HepG2 (cell line): ENCODE results near the gene SAMD4A. TPM values are rescaled to one million over a fixed set of nuclear protein-coding genes. Genes with fewer than 3 reads are reported as not detected.

ENCODE experiments used
- ATAC-seq: fragments of 200-7000 bp; cut with Tn5 transposase; 3 replicates; pipeline ENCODE4 v1.9.1; 2020; ENCODE audit warnings: mild to moderate bottlenecking, moderate library complexity
- BruUV-seq: library from RNA; stranded (reverse); fragments of 400-500 nt; replicated peaks from 2 replicates; lab custom pipeline; 2021; lab: Mats Ljungman, UMichigan
- CTCF ChIA-PET: fragments of 300-600 bp; formaldehyde crosslinking; extraction: SDS; loops from one replicate; lab custom pipeline; 2021; ENCODE audit warnings: low total read pairs, inconsistent platforms, low intra/inter-chr PET ratio; lab: Yijun Ruan, JAX
- POLR2A ChIA-PET: fragments of 350-600 bp; sonication (Branson Sonifier 250); formaldehyde crosslinking; loops from one replicate; lab custom pipeline; 2020; ENCODE audit warnings: antibody characterized with exemption, inconsistent platforms; lab: Yijun Ruan, JAX
- DNase-seq: peaks from one replicate; pipeline ENCODE4 v3.0.0-alpha.2; 2015; ENCODE audit warnings: low spot score
- FAIRE-seq: peaks from 3 replicates; lab custom pipeline; 2011; peaks lifted over from hg19 to GRCh38; lab: Jason Lieb, UNC
- H2AFZ ChIP-seq: one replicate; pipeline ENCODE4 v1.6.1; 2011; ENCODE audit warnings: low read length, inconsistent platforms
- H3K27ac ChIP-seq: fragments of 300-600 bp; 3 replicates; pipeline ENCODE4 v1.8.0; 2011; ENCODE audit warnings: mixed run types, mild to moderate bottlenecking, mixed read lengths, low read length, inconsistent platforms; ENCODE audit not compliant: insufficient read depth; ENCODE audit errors: extremely low read length
- H3K27me3 ChIP-seq, 2 experiments: fragments of 200-600 bp in 1 of 2; 2 replicates in 1 of 2; 3 replicates in 1 of 2; pipeline versions ENCODE4 v1.6.0 to v1.8.0; 2011; ENCODE audit warnings: low read length in 2 of 2, mild to moderate bottlenecking in 2 of 2, moderate library complexity in 2 of 2, inconsistent platforms in 1 of 2; ENCODE audit not compliant: insufficient read depth in 2 of 2, control insufficient read depth in 1 of 2
- H3K36me3 ChIP-seq, 2 experiments: fragments of 200-600 bp in 1 of 2; replicated peaks in 1 of 2; 2 replicates in 1 of 2; 3 replicates in 1 of 2; pipeline versions ENCODE4 v1.5.1 to v1.8.0; 2011; ENCODE audit warnings: low read length in 2 of 2, inconsistent platforms in 1 of 2; ENCODE audit not compliant: insufficient read depth in 2 of 2, control insufficient read depth in 1 of 2
- H3K4me1 ChIP-seq: 2 replicates; pipeline ENCODE4 v1.5.1; 2012; ENCODE audit warnings: low read length, inconsistent platforms; ENCODE audit not compliant: insufficient read depth
- H3K4me2 ChIP-seq: 2 replicates; pipeline ENCODE4 v1.6.0; 2011; ENCODE audit warnings: low read depth, low read length, inconsistent platforms
- H3K4me3 ChIP-seq, 3 experiments: fragments of 200-600 bp in 1 of 3; sonication (generic), shearing (Covaris generic) in 1 of 3; replicated peaks in 1 of 3; 2 replicates each; pipeline ENCODE4 v1.5.1; 2011 to 2016; ENCODE audit warnings: low read length in 3 of 3, inconsistent platforms in 2 of 3, low read depth in 2 of 3, mild to moderate bottlenecking in 2 of 3, control low read depth in 1 of 3, mixed read lengths in 1 of 3; ENCODE audit not compliant: insufficient read depth in 1 of 3
- H3K79me2 ChIP-seq: one replicate; pipeline ENCODE4 v1.6.1; 2011; ENCODE audit warnings: low read length, inconsistent platforms; ENCODE audit not compliant: insufficient read depth
- H3K9ac ChIP-seq: 2 replicates; pipeline ENCODE4 v1.6.0; 2011; ENCODE audit warnings: mild to moderate bottlenecking, low read depth, low read length, inconsistent platforms; ENCODE audit not compliant: insufficient read depth
- H3K9me3 ChIP-seq: 2 replicates; pipeline ENCODE4 v1.5.1; 2012; ENCODE audit warnings: mild to moderate bottlenecking, low read length
- H4K20me1 ChIP-seq: 2 replicates; pipeline ENCODE4 v1.6.0; 2011; ENCODE audit warnings: inconsistent platforms, mild to moderate bottlenecking, low read length, moderate library complexity; ENCODE audit not compliant: insufficient read depth
- ARNTL ChIP-seq: sonication (generic); formaldehyde crosslinking; IDR thresholded peaks from 2 replicates; pipeline ENCODE4 v1.4.0; 2020; ENCODE audit warnings: mild to moderate bottlenecking, missing genetic modification reagents
- BRCA1 ChIP-seq: sonication (generic); formaldehyde crosslinking; IDR thresholded peaks from 2 replicates; pipeline ENCODE4 v1.4.0; 2020; ENCODE audit warnings: missing genetic modification reagents
- HDAC6 ChIP-seq: fragments of 200-600 bp; sonication (generic); IDR thresholded peaks from 2 replicates; pipeline ENCODE4 v1.7.0; 2017; ENCODE audit warnings: mild to moderate bottlenecking, antibody characterized with exemption, low read length, low read depth
- NFAT5 ChIP-seq: sonication (generic); formaldehyde crosslinking; IDR thresholded peaks from 2 replicates; pipeline ENCODE4 v1.4.0; 2020; ENCODE audit warnings: missing genetic modification reagents
- SPEN ChIP-seq: sonication (generic); formaldehyde crosslinking; IDR thresholded peaks from 2 replicates; pipeline ENCODE4 v1.5.1; 2020; ENCODE audit warnings: low read depth, mild to moderate bottlenecking, missing genetic modification reagents
- STAG1 ChIP-seq: sonication (generic); formaldehyde crosslinking; IDR thresholded peaks from 2 replicates; pipeline ENCODE4 v1.4.0; 2020; ENCODE audit warnings: missing genetic modification reagents
- ZNF761 ChIP-seq: sonication (generic); formaldehyde crosslinking; conservative IDR thresholded peaks from 2 replicates; pipeline ENCODE4 v1.4.0; 2020; ENCODE audit warnings: mild to moderate bottlenecking, missing genetic modification reagents
- ZSCAN20 ChIP-seq: sonication (generic); formaldehyde crosslinking; IDR thresholded peaks from 2 replicates; pipeline ENCODE4 v1.4.0; 2020; ENCODE audit warnings: missing genetic modification reagents, mild to moderate bottlenecking, borderline replicate concordance
- WGBS: methylation state at CpG from one replicate; pipeline ENCODE4 v1.1.6; 2017; ENCODE audit warnings: low lambda C conversion rate; 5-methylcytosine and 5-hydroxymethylcytosine counted together
- in situ Hi-C: cut with HindIII; loops from 2 replicates; pipeline ENCODE4 v1.10.0; 2017; ENCODE audit warnings: low pct_unique_long_range_greater_than_20kb; ENCODE audit not compliant: extremely low pct_ligation_motif_present
- intact Hi-C: fragments of 100-400 bp; cut with micrococcal nuclease; formaldehyde crosslinking; loops from one replicate; pipeline ENCODE4 v1.10.0; 2022; ENCODE audit not compliant: unreplicated experiment
- polyA plus RNA-seq, 8 experiments: library from polyadenylated mRNA; depleted of rRNA in 3 of 8; stranded (reverse) in 7 of 8; unstranded in 1 of 8; fragments of >200 nt; fragmentation: Illumina TruSeq in 4 of 8; extraction: Trizol in 4 of 8; gene quantifications; 2 replicates each; pipeline versions ENCODE4 v1.2.1 to v1.2.3, GENCODE V29; 2011 to 2016; ENCODE audit warnings: low read depth in 4 of 8, missing spikeins in 1 of 8, mixed read lengths in 1 of 8; ENCODE audit not compliant: insufficient read depth in 1 of 8
- total RNA-seq, 5 experiments: library from RNA; depleted of rRNA; stranded (reverse); fragments of >200 nt; fragmentation: Illumina TruSeq; extraction: Trizol; gene quantifications; 2 replicates each; pipeline ENCODE4 v1.2.3, GENCODE V29; 2016; ENCODE audit warnings: low read depth in 1 of 5
- TF ChIP-seq, protein P1 (sequence below): sonication (generic); formaldehyde crosslinking; IDR thresholded peaks from 2 replicates; pipeline ENCODE4 v1.8.1; 2023; ENCODE audit warnings: mild to moderate bottlenecking, missing genetic modification reagents
- TF ChIP-seq, protein P2 (sequence below): sonication (generic); formaldehyde crosslinking; IDR thresholded peaks from 2 replicates; pipeline ENCODE4 v1.4.0; 2020; ENCODE audit warnings: missing genetic modification reagents

The SAMD4A gene
- total and polyA plus RNA-seq, 2 of the 13 experiments (the other 11 are each of a cell fraction or from before 2014, with no cell fraction given): 11.8 to 13.0 TPM

- POLR2A ChIA-PET: interaction anchor here (1.0 kb wide), 2 partner anchors 12 to 64 kb away, joined by 4 read pairs; partner anchors contain the start of gene SAMD4A
- CTCF ChIA-PET: no interaction called here
- Histone ChIP-seq H3K36me3 (peaks cover 4 to 23% of the 10 kb centered on the region in 2 experiments; a peak in 2 of 5 replicates), H3K79me2 (peaks cover 48% of the 10 kb centered on the region), H3K9me3 (no peaks in the 10 kb centered on the region), H3K27me3 (no peaks in the 10 kb centered on the region), H3K4me3 (no peak overlapping the region), H3K4me2 (no peak overlapping the region), H2AFZ (no peak overlapping the region), H3K9ac (no peak overlapping the region), H3K27ac (no peak overlapping the region), H4K20me1 (peaks cover 14% of the 10 kb centered on the region), H3K4me1 (peaks cover 23% of the 10 kb centered on the region; the same call in 1 of the 2 replicates)
- TF ChIP-seq, protein P1, sequence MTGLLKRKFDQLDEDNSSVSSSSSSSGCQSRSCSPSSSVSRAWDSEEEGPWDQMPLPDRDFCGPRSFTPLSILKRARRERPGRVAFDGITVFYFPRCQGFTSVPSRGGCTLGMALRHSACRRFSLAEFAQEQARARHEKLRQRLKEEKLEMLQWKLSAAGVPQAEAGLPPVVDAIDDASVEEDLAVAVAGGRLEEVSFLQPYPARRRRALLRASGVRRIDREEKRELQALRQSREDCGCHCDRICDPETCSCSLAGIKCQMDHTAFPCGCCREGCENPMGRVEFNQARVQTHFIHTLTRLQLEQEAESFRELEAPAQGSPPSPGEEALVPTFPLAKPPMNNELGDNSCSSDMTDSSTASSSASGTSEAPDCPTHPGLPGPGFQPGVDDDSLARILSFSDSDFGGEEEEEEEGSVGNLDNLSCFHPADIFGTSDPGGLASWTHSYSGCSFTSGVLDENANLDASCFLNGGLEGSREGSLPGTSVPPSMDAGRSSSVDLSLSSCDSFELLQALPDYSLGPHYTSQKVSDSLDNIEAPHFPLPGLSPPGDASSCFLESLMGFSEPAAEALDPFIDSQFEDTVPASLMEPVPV (CRISPR knock-in tag): no peak
- TF ChIP-seq SPEN (CRISPR knock-in tag) (no peak), HDAC6 (no peak), ZNF761 (CRISPR knock-in tag) (no peak), STAG1 (CRISPR knock-in tag) (no peak), ARNTL (no peak), ZSCAN20 (no peak), NFAT5 (CRISPR knock-in tag) (no peak), BRCA1 (CRISPR knock-in tag) (no peak)
- TF ChIP-seq, protein P2, sequence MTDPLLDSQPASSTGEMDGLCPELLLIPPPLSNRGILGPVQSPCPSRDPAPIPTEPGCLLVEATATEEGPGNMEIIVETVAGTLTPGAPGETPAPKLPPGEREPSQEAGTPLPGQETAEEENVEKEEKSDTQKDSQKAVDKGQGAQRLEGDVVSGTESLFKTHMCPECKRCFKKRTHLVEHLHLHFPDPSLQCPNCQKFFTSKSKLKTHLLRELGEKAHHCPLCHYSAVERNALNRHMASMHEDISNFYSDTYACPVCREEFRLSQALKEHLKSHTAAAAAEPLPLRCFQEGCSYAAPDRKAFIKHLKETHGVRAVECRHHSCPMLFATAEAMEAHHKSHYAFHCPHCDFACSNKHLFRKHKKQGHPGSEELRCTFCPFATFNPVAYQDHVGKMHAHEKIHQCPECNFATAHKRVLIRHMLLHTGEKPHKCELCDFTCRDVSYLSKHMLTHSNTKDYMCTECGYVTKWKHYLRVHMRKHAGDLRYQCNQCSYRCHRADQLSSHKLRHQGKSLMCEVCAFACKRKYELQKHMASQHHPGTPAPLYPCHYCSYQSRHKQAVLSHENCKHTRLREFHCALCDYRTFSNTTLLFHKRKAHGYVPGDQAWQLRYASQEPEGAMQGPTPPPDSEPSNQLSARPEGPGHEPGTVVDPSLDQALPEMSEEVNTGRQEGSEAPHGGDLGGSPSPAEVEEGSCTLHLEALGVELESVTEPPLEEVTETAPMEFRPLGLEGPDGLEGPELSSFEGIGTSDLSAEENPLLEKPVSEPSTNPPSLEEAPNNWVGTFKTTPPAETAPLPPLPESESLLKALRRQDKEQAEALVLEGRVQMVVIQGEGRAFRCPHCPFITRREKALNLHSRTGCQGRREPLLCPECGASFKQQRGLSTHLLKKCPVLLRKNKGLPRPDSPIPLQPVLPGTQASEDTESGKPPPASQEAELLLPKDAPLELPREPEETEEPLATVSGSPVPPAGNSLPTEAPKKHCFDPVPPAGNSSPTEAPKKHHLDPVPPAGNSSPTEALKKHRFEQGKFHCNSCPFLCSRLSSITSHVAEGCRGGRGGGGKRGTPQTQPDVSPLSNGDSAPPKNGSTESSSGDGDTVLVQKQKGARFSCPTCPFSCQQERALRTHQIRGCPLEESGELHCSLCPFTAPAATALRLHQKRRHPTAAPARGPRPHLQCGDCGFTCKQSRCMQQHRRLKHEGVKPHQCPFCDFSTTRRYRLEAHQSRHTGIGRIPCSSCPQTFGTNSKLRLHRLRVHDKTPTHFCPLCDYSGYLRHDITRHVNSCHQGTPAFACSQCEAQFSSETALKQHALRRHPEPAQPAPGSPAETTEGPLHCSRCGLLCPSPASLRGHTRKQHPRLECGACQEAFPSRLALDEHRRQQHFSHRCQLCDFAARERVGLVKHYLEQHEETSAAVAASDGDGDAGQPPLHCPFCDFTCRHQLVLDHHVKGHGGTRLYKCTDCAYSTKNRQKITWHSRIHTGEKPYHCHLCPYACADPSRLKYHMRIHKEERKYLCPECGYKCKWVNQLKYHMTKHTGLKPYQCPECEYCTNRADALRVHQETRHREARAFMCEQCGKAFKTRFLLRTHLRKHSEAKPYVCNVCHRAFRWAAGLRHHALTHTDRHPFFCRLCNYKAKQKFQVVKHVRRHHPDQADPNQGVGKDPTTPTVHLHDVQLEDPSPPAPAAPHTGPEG: no peak
- in situ Hi-C loops (no loop called here), intact Hi-C loops (no loop called here)
- DNase-seq (no peak), ATAC-seq (no peak), FAIRE-seq (no peak)
- BruUV-seq: no TSS peak
- 29% methylated on average over 1 of the region's 1 CpG for WGBS
Measured at GRCh38 chr14:54631016-54631415, 64.1 kb downstream of the SAMD4A start.
